DOHH2 (cell line): ENCODE data around the gene GNAT1.

Experiments
- CTCF ChIP-seq: fragments of 200-600 bp; sonication (generic); IDR thresholded peaks from one replicate; pipeline ENCODE4 v1.5.1; 2014; ENCODE audit warnings: antibody characterized with exemption, mild to moderate bottlenecking, low read depth, low read length; ENCODE audit not compliant: poor library complexity, severe bottlenecking
- EZH2phosphoT487 ChIP-seq: fragments of 200-600 bp; sonication (generic); IDR thresholded peaks from 2 replicates; pipeline ENCODE4 v1.6.1; 2017; ENCODE audit warnings: borderline replicate concordance, mild to moderate bottlenecking, antibody characterized with exemption, low read length, moderate library complexity, mixed read lengths

DNA sequence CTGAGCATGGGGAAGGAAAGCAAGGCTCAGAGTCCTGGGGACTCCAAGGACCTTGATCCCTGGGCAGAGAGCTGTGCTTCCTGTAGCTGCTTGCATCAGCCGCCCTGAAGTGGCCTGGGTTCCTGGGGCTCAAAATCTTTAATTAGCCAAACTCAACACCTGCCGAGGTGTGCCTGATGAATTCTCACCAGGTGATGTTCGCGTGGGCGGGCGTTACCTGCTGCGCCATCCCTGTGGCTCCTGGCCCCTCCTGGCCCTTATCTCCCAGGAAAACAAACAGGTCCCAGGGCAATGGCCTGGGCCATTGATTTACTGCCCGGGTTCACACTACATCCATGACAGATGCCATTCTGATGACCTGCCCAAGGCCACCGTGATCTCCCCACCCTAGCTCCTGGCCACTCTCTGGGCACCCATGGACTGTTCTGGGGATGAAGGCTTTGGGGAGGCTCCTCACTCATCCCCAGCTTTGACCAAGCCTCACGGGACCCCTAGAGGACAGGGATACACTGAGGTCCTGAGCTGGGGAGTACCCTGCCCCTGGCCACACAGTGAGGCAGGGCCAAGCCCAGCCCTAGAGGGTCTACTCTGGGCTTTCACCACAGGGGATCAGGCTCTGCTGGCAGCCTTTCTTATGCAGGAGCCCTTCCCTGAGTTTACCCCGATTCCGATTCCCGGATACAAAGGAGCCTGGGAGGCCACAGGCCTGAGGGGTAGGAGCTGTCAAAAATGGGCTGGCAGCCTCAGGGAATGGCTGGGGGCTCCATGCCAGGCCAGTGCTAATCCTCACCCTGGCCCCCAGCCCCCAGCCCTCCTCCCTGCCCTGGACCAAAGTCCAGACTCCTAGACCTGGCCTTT is 19.3 kb downstream of the GNAT1 start:
- TF ChIP-seq CTCF (no peak), EZH2phosphoT487 (no peak)
